CD8-positive, alpha-beta memory T cell (primary cell): Measurements from ENCODE around the gene CLCN3. TPM values are rescaled to one million over a fixed set of nuclear protein-coding genes. Genes with fewer than 3 reads are reported as not detected.

Experiments used
- CTCF ChIA-PET: fragments of 350-600 bp; sonication (Branson Sonifier 250); formaldehyde crosslinking; loops from one replicate; lab custom pipeline; 2021; ENCODE audit warnings: antibody characterized with exemption; lab: Charles Lee
- POLR2A ChIA-PET: fragments of 350-600 bp; sonication (Branson Sonifier 250); formaldehyde crosslinking; loops from one replicate; lab custom pipeline; 2021; ENCODE audit warnings: antibody characterized with exemption; lab: Charles Lee
- DNase-seq, 5 donors: peaks; one replicate each; pipeline versions ENCODE4 v3.0.0 to v3.0.0-alpha.2; 2020 to 2022; ENCODE audit warnings: mixed read lengths in 1 of 5
- H3K27ac ChIP-seq: one replicate; pipeline ENCODE4 v1.7.0; 2013; ENCODE audit warnings: low read depth, mild to moderate bottlenecking, low read length, moderate library complexity
- H3K27me3 ChIP-seq: 2 replicates; pipeline ENCODE4 v1.7.0; 2013; ENCODE audit warnings: low read length, mild to moderate bottlenecking; ENCODE audit not compliant: insufficient read depth, poor library complexity, severe bottlenecking
- H3K36me3 ChIP-seq: 2 replicates; pipeline ENCODE4 v1.7.0; 2013; ENCODE audit warnings: mild to moderate bottlenecking, low read length, moderate library complexity; ENCODE audit not compliant: insufficient read depth
- H3K4me1 ChIP-seq: 2 replicates; pipeline ENCODE4 v1.7.0; 2013; ENCODE audit warnings: mild to moderate bottlenecking, low read length, moderate library complexity; ENCODE audit not compliant: insufficient read depth
- H3K4me3 ChIP-seq: 2 replicates; pipeline ENCODE4 v1.7.0; 2013; ENCODE audit warnings: mild to moderate bottlenecking, low read length
- H3K9me3 ChIP-seq: 2 replicates; pipeline ENCODE4 v1.7.0; 2013; ENCODE audit warnings: mild to moderate bottlenecking, low read length
- H3K27ac Mint-ChIP-seq, 8 donors: one replicate each; pipeline ENCODE4 v1.8.0; 2020 to 2021; ENCODE audit warnings: mixed read lengths in 8 of 8, mild to moderate bottlenecking in 6 of 8, inconsistent platforms in 3 of 8, moderate library complexity in 3 of 8
- H3K27me3 Mint-ChIP-seq, 2 donors: one replicate each; pipeline ENCODE4 v1.8.0; 2020 to 2021; ENCODE audit warnings: mixed read lengths in 2 of 2, mild to moderate bottlenecking in 1 of 2, moderate library complexity in 1 of 2
- H3K36me3 Mint-ChIP-seq, 3 donors: one replicate each; pipeline ENCODE4 v1.8.0; 2020 to 2021; ENCODE audit warnings: mixed read lengths in 3 of 3, inconsistent platforms in 1 of 3, mild to moderate bottlenecking in 1 of 3
- H3K4me1 Mint-ChIP-seq, 3 donors: one replicate each; pipeline ENCODE4 v1.8.0; 2020 to 2021; ENCODE audit warnings: mixed read lengths in 3 of 3, inconsistent platforms in 1 of 3, mild to moderate bottlenecking in 1 of 3
- H3K4me3 Mint-ChIP-seq, 7 donors: one replicate each; pipeline ENCODE4 v1.8.0; 2020 to 2021; ENCODE audit warnings: mixed read lengths in 7 of 7, mild to moderate bottlenecking in 6 of 7, moderate library complexity in 4 of 7, inconsistent platforms in 2 of 7
- H3K9me3 Mint-ChIP-seq, 5 donors: one replicate each; pipeline ENCODE4 v1.8.0; 2020 to 2022; ENCODE audit warnings: mixed read lengths in 5 of 5, mild to moderate bottlenecking in 3 of 5, moderate library complexity in 2 of 5, inconsistent platforms in 1 of 5
- polyA plus RNA-seq: library from polyadenylated mRNA; unstranded; fragments of 300-500 nt; fragmentation: Illumina TruSeq; gene quantifications from one replicate; pipeline ENCODE4 v1.2.3, GENCODE V29; 2021
- total RNA-seq, 2 experiments: library from RNA; stranded (reverse); gene quantifications; one replicate each; pipeline ENCODE4 v1.2.3, GENCODE V29; 2021

The CLCN3 gene
- total and polyA plus RNA-seq, 3 experiments from 2014 or later: 12.8 to 24.5 (median 23.3) TPM

DNA sequence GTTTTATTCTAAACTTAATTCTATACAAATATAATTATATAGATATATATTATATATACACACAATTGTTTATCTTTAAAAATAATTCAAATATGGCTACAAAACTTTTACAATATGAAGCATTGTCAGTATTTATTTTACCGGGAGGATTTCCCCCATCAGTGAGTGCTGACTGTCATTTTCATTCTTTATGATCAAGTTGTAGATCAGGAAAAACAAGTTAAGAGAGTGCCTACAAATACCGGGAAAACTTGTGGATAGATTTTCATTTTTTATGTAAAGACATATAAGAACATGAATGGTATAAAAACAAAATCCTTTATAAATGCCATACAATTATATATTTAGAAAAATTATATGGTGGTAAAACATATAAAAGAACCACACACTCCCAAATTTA, 37.8 kb downstream of the CLCN3 start:
- Mint-ChIP-seq H3K27ac (peak overlapping the region in 1 of 8 donors; percentile 42), H3K27me3 (no peaks in the 10 kb centered on the region), H3K4me1 (peaks cover 21 to 52% (median 44%) of the 10 kb centered on the region in 3 donors), H3K4me3 (no peak overlapping the region), H3K9me3 (no peaks in the 10 kb centered on the region), H3K36me3 (peaks cover 4 to 8% (median 4%) of the 10 kb centered on the region in 3 donors)
- Histone ChIP-seq H3K27me3 (no peaks in the 10 kb centered on the region), H3K4me3 (no peak overlapping the region), H3K4me1 (no peaks in the 10 kb centered on the region), H3K36me3 (no peaks in the 10 kb centered on the region), H3K9me3 (no peaks in the 10 kb centered on the region), H3K27ac (peak overlapping the region; percentile 76)
- ChIA-PET CTCF (interaction anchor here (3.6 kb wide), 1 partner anchor 45 kb away, joined by 16 read pairs; the partner anchor contains the start of gene NEK1), POLR2A (no interaction called here)
- DNase-seq: no peak

- no peaks in the 10 kb centered on the region for H3K27me3 Mint-ChIP-seq
- CTCF ChIA-PET: interaction anchor here (1.4 to 3.6 kb wide), 2 partner anchors 39 to 46 kb away, joined by 11 to 16 read pairs; partner anchors contain the start of genes CLCN3 and NEK1
- H3K9me3 Mint-ChIP-seq: no peaks in the 10 kb centered on the region
- Histone ChIP-seq H3K36me3 (no peaks in the 10 kb centered on the region), H3K9me3 (no peaks in the 10 kb centered on the region), H3K4me3 (no peak overlapping the region), H3K27me3 (no peaks in the 10 kb centered on the region), H3K27ac (peak overlapping the region; percentile 76), H3K4me1 (no peaks in the 10 kb centered on the region)
- H3K4me1 Mint-ChIP-seq: peaks cover 23 to 50% (median 42%) of the 10 kb centered on the region in 3 donors
- peak overlapping the region in 6 of 8 donors; percentile 35 to 94 (median 56) for H3K27ac Mint-ChIP-seq
- H3K36me3 Mint-ChIP-seq: peaks cover 3 to 4% (median 3%) of the 10 kb centered on the region in 3 donors
- POLR2A ChIA-PET: interaction anchor here (0.8 to 1.2 kb wide), 3 partner anchors 38 to 47 kb away, joined by 3 to 4 read pairs (median 3); partner anchors contain the start of gene NEK1
- DNase-seq: no peak
- peak overlapping the region in 1 of 7 donors; percentile 76 for H3K4me3 Mint-ChIP-seq
These were observed 38.8 kb downstream of the CLCN3 start for GRCh38 chr4:169658975-169659715.

- peak; percentile 12 to 84 (median 70) for DNase-seq
- Mint-ChIP-seq H3K4me3 (peak overlapping the region; percentile 23 to 76 (median 54)), H3K4me1 (peaks cover 24 to 50% (median 45%) of the 10 kb centered on the region in 3 donors), H3K27ac (peak overlapping the region; percentile 73 to 96 (median 84)), H3K9me3 (no peaks in the 10 kb centered on the region), H3K36me3 (peaks cover 3 to 4% (median 3%) of the 10 kb centered on the region in 3 donors), H3K27me3 (no peaks in the 10 kb centered on the region)
- Histone ChIP-seq H3K4me3 (peak overlapping the region; percentile 5), H3K4me1 (no peaks in the 10 kb centered on the region), H3K9me3 (no peaks in the 10 kb centered on the region), H3K27me3 (no peaks in the 10 kb centered on the region), H3K27ac (peak overlapping the region; percentile 76), H3K36me3 (no peaks in the 10 kb centered on the region)
- CTCF ChIA-PET: interaction anchor here (1.4 to 3.6 kb wide), 2 partner anchors 40 to 47 kb away, joined by 11 to 16 read pairs; partner anchors contain the start of genes CLCN3 and NEK1
- POLR2A ChIA-PET: interaction anchor here (0.6 to 1.2 kb wide), 3 partner anchors 38 to 367 kb away, joined by 3 to 10 read pairs (median 3); no protein-coding TSS in a partner anchor
These were observed 39.6 kb downstream of the CLCN3 start for GRCh38 chr4:169659716-169660670.

- Histone ChIP-seq H3K9me3 (no peaks in the 10 kb centered on the region), H3K27me3 (no peaks in the 10 kb centered on the region), H3K4me3 (no peak overlapping the region), H3K36me3 (no peaks in the 10 kb centered on the region), H3K4me1 (no peaks in the 10 kb centered on the region), H3K27ac (peak overlapping the region; percentile 69)
- Mint-ChIP-seq H3K4me3 (no peak overlapping the region), H3K4me1 (peaks cover 30 to 57% (median 51%) of the 10 kb centered on the region in 3 donors), H3K27ac (no peak overlapping the region), H3K27me3 (no peaks in the 10 kb centered on the region), H3K36me3 (peaks cover 3 to 10% (median 4%) of the 10 kb centered on the region in 3 donors), H3K9me3 (no peaks in the 10 kb centered on the region)
- ChIA-PET POLR2A (no interaction called here), CTCF (interaction anchor here (1.9 to 3.6 kb wide), 2 partner anchors 41 to 48 kb away, joined by 5 to 16 read pairs; partner anchors contain the start of genes CLCN3 and NEK1)
- DNase-seq: no peak
These were observed 40.6 kb downstream of the CLCN3 start for GRCh38 chr4:169660929-169661328.

- peaks cover 28 to 61% (median 50%) of the 10 kb centered on the region in 3 donors for H3K4me1 Mint-ChIP-seq
- Histone ChIP-seq H3K4me3 (no peak overlapping the region), H3K27me3 (no peaks in the 10 kb centered on the region), H3K36me3 (no peaks in the 10 kb centered on the region), H3K27ac (peak overlapping the region; percentile 69), H3K4me1 (no peaks in the 10 kb centered on the region), H3K9me3 (no peaks in the 10 kb centered on the region)
- peaks cover 0 to 5% (median 1%) of the 10 kb centered on the region in 5 donors for H3K9me3 Mint-ChIP-seq
- H3K36me3 Mint-ChIP-seq: peaks cover 4 to 14% (median 7%) of the 10 kb centered on the region in 3 donors
- ChIA-PET POLR2A (no interaction called here), CTCF (interaction anchor here (1.9 to 3.6 kb wide), 2 partner anchors 42 to 48 kb away, joined by 5 to 16 read pairs; partner anchors contain the start of genes CLCN3 and NEK1)
- DNase-seq: no peak
- H3K27me3 Mint-ChIP-seq: no peaks in the 10 kb centered on the region
- H3K27ac Mint-ChIP-seq: peak overlapping the region in 1 of 8 donors; percentile 75
- H3K4me3 Mint-ChIP-seq: no peak overlapping the region
These were observed 41.4 kb downstream of the CLCN3 start for GRCh38 chr4:169661761-169662160.

DNA sequence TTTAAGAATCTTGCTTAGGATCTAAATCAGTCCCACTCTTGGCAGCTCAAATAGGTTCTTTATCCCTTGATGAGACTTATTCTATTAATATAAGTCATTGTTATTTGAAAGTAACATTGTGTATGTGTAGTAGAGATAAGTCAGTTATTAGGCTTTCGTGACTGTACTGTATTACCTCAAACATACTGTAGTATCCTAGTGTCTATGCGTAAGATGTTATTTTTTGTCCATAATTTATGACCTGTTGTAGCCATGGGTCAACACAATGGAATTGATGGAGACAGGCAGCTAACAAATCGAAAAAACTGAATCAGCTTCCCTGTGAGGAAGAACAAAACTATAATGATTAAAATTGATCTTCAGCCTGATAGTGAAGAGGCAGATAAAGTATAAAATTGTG, 41.8 kb downstream of the CLCN3 start:
- peaks cover 4 to 14% (median 10%) of the 10 kb centered on the region in 3 donors for H3K36me3 Mint-ChIP-seq
- no peaks in the 10 kb centered on the region for H3K27me3 ChIP-seq
- POLR2A ChIA-PET: no interaction called here
- H3K4me1 Mint-ChIP-seq: peaks cover 28 to 58% (median 50%) of the 10 kb centered on the region in 3 donors
- H3K9me3 Mint-ChIP-seq: peaks cover 0 to 6% (median 1%) of the 10 kb centered on the region in 5 donors
- no peaks in the 10 kb centered on the region for H3K27me3 Mint-ChIP-seq
- CTCF ChIA-PET: interaction anchor here (1.9 kb wide), 1 partner anchor 42 kb away, joined by 5 read pairs; the partner anchor contains the start of gene CLCN3
- H3K27ac Mint-ChIP-seq: peak overlapping the region in 3 of 8 donors; percentile 57 to 72 (median 72)
- H3K27ac ChIP-seq: peak overlapping the region; percentile 69
- H3K4me3 ChIP-seq: no peak overlapping the region
- no peak overlapping the region for H3K4me3 Mint-ChIP-seq
- no peaks in the 10 kb centered on the region for H3K9me3 ChIP-seq
- no peaks in the 10 kb centered on the region for H3K36me3 ChIP-seq
- no peak for DNase-seq
- no peaks in the 10 kb centered on the region for H3K4me1 ChIP-seq

DNA sequence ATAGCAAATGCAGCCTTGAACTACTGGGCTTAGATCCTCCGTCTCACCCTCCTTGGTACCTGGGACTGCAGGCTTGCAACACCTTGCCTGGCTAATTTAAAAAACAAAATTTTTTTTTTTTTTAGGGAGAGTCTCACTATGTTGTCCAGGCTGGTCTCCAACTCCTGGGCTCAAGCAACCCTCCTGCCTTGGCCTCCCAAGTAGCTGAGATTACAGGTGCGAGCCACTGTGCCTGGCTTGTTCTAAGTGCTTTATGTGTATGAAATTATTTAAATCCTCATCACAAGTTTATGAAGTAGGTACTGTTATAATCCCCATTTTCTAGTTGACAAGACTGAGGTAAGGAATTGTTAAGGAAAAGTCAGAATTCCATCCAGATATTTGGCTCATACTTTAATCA, 43.0 kb downstream of the CLCN3 start:
- no peak for DNase-seq
- Mint-ChIP-seq H3K4me1 (peaks cover 28 to 51% (median 50%) of the 10 kb centered on the region in 3 donors), H3K4me3 (no peak overlapping the region), H3K27ac (peak overlapping the region in 1 of 8 donors; percentile 62), H3K36me3 (peaks cover 4 to 19% (median 10%) of the 10 kb centered on the region in 3 donors), H3K9me3 (peaks cover 0 to 6% (median 1%) of the 10 kb centered on the region in 5 donors), H3K27me3 (no peaks in the 10 kb centered on the region)
- Histone ChIP-seq H3K4me3 (no peak overlapping the region), H3K9me3 (no peaks in the 10 kb centered on the region), H3K27ac (no peak overlapping the region), H3K4me1 (no peaks in the 10 kb centered on the region), H3K36me3 (no peaks in the 10 kb centered on the region), H3K27me3 (no peaks in the 10 kb centered on the region)
- ChIA-PET CTCF (no interaction called here), POLR2A (no interaction called here)
